CD4-positive, alpha-beta T cell treated with Interferon alpha-2 for 1 hour (primary cell): ENCODE results near the gene APLNR.
A peak's percentile ranks its signal among the peaks of the same experiment; 100 is the strongest.

Experiments used
- DNase-seq, 2 donors: peaks; one replicate each; pipeline ENCODE4 v3.0.0-alpha.2; 2020 to 2022

APLNR gene

DNA sequence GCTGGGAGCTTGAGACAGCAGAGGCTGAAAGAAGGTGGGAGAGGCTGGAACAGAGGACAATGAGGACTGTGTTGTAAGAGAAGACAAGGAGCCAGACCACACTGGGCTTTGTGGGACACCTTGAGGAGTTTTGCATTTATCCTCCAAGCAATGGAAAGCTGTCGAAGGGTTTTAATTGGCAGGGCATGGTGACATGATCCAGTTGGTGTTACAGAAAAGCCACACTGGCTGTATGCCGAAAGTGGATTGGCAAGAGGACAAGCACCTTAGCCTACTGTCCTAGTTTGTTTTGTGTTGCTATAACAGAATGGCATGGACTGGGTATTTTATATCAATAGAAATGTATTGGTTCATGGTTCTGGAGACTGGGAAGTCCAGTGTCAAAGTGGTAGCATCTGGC is 14.0 kb upstream of the APLNR start:
- DNase-seq, result no peak

DNA sequence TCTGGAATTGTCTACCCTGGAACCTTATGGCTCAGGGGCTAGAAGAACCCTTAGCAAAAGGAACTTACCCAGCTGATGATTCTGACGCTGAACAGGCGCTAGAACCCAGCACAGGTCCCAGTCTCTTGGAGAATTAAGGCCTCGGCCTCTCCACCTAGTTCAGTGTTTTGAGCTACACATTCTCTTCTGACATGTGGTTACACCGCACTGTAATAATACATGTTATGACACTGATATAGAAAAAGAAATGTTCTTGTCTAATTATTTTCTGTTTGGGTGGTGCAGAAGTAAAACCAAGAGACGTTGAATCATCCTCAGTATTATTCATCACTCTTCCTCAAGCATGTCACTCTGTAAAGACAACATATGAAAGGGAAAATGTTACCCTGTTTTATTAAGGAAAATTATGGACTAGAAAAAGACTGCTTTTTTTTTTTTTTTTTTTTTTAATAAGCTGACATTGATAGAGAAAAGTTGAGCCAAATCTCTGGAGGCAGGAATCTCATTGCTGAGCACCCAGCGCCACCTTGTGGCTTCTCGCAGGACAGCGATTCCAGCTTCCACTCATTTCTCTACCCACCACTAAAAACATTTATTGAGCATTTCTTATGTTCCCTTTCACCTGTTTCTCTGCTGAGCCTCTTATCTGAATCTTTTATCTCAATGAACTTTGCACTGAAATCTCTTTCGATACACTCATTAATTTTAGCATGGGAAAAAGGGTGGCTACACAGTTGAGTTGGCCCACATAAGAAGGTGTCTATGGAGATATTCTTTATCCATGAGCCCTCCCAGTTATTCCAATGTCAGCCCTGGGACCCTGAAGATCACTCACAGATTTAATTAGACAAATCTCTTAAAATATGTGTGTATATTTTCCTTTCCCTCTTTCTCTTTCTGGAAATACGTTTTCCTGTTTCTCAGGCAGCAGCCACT is 12.6 kb upstream of the APLNR start:
- peak in 1 of 2 donors; percentile 34 for DNase-seq

DNA sequence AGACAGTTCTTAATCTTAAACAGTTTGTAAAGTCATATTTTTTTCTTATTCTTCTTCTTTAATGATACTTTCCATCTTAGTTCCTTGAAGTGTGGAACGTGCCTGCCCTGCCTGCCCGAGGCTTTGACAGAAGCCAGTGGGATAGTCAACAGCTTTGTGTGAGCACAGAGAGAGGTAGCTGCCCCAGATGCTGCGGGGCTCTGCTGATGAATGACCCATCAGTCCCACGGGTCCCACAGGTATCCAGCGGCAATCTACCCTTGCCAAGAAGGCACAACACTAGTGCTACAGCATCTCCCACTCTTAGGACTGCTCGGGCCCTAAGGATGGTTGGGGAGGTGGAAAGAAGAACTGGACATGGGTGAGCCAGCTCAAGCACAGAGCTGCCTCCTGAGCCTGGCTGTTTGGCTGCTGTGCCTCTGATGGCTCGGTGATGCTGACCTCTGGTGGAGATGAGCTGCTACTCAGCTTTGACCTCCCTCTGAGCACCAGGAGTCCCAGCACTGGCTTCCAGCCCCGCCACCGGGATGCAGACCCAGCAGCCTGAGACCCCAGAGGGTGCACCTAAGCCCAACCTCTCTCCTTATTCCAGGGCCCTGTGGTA is 11.8 kb upstream of the APLNR start:
- DNase-seq, result no peak

DNA sequence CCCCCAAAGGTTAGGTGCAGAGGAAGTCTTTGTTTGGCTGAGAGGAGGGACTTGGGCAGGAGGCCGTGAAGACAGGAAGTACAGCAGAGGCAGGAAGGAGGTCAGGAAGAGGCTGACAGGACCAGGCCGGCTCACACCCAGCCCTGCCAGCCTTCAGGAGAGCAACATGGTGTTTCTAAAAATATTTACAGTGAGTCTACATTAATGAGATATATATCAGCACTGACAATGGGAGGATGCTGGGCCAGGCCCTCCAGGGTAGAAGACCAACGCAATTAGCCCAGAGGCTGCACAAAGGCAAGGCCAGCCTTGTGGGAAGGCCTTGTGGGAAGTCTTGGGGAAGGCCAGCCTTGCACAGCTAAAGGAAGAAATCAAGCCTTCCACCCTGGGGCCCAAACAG is 7.9 kb upstream of the APLNR start:
- DNase-seq, result no peak

DNA sequence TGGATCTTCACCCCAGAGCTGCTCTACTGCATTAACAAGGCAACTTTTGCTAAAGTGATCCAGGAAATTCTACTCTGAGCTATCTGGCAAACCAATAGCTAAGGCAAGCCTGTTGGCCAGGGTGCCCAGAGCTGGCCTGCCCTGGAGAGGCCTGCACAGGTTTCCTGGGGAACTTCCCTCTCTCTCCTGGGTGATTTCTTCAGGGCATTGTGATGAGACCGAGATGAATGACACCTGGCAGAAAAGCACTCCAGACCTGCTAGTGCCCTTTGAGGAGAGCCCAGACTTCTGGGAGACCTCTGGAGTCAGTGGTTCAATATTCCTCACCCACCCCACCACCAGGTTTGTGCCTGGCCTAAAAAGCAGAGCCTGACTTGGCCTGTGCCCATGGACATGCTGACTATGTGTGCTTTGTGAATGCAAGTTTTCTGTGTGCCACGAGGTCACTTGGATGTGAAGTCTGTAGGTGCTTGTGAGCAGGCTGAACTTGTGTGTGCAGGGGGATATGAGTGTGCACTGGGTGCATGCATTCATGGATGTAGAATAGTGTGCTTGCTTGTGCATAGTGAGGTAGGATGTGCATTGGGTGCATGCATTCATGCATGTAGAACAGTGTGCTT is 4.4 kb upstream of the APLNR start:
- DNase-seq, result no peak

DNA sequence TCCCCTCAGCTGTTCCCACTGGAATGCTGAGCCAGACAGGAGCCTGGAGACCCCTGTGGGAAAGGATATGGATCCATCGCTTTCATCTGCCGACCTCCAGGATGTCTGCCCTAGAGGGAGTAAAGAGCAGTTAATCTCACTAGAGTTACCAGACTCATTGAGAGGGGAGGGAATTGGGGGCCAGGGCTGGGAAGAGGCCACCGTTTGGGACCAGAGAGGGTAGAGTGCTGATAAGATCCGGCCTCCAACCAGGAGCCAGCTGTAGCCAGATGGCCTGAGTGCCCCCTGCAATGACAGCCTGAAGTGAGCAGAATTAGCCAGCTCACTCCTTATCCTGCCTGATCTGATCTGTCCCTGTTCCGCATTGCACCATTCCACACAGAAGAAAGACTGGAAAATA is 3.7 kb upstream of the APLNR start:
- DNase-seq, result no peak

DNA sequence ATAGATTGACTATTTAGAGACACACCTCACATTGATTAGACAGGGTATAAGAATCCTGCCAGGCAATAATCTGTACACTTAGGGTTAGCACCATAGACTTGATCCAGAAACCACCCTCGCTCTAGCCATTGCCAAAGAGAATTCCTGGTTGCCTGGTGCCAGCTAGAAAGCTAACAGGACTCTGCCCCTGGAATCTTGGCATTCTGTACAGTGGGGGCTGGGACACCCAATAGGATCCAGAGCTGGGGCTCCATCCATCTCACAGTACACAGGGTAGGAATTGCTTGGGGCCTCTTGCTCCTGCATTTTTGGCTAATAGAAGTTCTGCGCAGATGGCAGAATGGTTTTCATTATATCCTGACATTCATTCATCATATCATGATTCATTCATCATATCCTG is 3.0 kb upstream of the APLNR start:
- DNase-seq, result no peak

DNA sequence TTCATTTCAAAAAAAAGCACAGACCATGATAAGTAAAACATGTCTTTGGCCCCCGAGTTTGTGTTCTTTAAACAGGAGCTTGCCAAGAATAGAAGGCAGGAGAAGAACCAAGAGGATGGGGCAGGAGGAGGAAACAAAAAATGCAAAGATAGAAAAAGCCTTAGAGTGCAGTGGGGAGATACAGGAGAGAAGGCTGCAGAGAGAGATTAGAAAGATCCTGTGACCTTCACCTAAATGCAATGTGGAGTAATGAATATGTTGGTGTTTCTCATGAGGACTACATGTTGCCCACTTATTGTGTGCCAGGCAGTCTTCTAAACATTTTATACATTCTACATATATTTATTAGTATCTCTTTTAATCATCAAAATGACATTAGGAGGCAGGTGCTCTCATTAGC is 2.3 kb upstream of the APLNR start:
- no peak for DNase-seq

DNA sequence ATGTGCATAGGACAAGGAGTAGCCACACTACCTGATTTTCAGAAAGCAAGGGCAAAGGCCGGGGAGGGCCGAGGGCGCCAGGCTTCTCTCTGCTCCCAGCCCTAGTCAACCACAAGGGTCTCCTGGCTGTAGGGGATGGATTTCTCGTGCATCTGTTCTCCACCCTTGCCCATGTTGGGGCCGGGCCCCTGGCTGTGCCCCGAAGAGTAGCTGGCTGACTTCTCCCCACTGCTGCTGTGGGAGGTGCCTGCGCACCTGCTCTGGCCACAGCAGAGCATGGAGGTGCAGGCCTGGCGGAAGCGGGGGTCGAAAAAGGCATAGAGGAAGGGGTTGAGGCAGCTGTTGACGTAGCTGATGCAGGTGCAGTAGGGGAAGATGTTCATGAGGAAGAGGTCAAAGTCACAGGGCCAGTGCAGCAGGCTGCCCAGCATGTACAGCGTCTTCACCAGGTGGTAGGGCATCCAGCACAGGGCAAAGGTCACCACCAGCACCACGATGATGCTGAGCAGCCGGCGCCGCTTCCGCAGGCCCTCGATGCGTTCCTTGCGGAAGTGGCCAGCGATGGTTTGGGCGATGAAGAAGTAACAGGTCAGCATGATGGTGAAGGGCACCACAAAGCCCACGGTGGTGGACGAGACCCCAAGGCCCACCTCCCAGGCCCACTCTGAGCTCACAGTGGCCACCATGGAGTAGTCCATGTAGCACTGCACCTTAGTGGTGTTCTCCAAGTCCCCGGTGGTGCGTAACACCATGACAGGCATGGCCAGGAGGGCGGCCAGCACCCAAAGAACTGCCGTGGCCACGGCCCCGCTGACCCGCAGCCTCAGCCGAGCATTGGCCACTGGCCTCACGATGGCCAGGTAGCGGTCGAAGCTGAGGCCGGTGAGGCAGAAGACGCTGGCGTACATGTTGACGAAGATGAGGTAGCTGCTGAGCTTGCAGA is 1.0 kb downstream of the APLNR start:
- DNase-seq, result no peak

DNA sequence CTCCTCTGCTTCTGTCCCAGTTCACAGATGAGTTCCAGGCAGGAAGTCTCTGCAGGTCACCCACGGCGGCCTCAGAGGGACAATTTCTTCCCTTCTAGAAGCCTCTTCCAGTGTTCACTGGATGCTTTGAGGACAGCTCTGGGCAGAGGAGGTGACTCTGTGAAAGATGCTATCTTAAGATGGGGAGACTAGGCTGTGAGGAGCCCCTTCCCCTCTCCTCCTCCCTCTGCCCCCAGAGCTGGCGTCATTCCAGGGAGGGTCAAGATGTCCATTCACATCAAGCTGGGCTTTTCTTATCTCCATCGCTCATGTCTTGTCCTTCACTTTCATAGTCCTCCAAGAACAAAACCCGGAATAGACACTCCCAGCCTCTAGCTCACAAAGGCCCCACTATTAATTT is 3.3 kb downstream of the APLNR start:
- DNase-seq, result no peak

DNA sequence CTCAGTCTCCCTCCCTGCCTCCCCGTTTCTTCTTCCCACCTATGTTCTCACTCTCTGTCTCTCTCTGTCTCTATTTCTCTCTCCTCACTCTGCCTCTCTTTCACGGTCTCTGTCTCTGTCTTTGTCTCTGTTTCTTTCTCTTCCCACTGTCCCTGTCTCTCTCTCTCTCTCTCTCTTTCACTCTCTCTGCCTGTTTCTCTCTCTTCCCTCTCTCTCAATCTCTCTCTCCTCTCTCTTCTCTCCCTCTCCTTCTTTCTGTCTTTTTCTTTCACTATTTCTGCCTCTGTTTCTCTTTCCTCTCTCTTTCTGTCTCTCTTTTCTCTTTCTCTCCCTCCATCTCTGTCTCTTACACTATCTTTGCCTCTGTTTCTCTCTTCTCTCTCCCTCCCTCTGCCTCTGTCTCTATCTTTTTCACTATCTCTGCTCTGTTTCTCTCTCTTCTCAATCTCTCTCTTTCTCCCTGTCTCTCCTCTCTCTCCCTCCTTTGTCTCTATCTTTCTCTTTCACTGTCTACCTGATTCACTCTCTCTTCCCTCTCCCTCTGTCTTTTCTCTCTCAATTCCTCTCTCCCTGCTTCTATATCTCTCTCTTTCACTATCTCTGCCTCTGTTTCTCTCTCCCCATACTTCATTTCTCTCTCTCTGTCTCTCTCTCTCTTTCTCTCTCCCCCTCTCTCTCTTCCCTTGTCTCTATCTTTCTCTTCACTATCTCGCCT is 5.4 kb downstream of the APLNR start:
- no peak for DNase-seq

DNA sequence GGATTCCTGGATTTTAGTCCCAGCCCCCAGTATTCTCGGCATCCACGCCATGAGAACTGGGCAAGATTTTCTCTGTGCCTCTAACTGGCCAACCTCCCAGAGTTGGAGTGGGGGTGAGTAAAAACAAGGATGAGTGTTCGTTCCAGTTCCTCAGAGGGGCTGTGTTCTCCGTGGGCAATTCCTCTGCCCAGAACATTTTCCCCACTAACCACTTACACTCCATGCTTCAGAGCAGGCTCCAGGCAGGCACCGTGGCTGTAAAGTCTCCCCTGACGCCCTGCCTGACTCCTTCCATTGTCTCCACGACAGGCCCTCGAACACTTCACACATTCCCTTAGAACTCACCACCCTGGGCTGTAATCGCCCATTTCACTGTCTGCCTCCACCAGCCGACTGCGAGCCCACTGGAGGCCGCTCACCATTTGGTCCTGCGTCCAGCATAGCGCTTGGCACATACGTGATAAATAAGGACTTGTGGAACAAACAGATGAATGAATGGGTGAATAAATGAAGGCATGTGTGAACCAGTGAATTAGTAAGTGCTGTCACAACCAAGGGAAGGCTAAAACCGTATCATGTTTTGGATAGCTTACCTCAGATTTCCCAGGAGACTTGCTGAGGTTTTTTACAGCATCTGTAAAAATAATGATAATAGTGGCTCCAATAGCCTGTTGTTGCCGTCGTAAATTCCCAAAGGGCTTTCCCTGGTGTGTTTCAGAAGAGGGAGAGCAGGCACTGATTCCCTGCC is 6.1 kb downstream of the APLNR start:
- DNase-seq, result no peak

DNA sequence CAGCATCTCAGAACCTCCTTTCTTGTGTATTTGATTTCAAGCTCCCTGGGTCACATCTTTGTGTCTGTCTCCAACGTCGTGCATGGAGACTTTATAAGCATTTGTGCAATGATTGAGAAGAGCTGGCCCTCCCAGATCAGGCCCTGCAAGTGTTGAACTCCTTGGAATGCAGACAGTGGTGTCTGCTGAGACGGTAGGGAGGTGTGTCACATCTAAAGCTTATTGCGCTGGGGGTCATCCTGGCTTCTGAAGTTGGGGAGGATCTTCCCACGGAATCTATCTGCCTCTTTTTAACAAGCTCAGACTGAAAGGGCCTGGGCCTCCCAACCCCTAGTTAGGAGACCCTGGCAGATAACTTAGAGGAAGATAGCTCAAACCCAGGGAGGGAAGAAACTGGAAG is 6.7 kb downstream of the APLNR start:
- no peak for DNase-seq

DNA sequence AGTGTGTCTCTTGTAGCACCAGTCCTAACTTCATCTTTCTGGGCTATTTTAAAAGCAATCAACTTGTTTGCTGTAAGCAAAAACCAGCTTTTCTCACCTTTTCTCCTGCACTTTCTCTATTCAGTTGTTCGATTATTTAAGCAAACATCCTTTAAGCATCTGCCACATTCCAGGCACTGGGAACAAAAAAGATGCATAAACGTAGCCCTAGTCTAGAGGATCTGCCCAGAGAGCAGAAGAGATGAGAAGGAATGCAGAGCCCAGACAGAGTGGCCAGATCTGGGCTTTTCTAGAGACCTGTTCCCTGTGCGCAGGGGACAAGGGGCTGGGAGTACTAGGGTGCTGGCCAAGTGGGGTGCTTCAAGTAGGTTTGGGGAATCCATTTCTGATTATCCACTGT is 8.4 kb downstream of the APLNR start:
- no peak for DNase-seq

DNA sequence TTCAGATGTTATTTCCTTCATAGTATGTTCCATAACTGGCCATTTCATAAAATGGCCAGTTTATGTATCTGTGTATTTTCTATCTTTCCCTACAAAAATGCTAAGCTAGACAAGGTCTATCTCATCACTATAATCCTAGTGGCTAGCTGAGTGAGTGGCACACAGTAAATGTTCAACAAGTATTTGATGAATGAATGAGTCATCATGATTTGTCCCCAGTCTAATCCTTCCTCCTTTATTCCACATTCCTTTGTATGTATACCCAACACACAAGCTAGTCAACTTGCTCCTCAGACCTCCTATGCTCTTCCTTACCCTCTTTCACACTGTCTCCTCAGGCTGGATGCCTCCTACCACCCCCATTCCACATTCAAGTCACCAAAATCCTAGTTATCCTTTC is 12.5 kb downstream of the APLNR start:
- DNase-seq, result no peak

DNA sequence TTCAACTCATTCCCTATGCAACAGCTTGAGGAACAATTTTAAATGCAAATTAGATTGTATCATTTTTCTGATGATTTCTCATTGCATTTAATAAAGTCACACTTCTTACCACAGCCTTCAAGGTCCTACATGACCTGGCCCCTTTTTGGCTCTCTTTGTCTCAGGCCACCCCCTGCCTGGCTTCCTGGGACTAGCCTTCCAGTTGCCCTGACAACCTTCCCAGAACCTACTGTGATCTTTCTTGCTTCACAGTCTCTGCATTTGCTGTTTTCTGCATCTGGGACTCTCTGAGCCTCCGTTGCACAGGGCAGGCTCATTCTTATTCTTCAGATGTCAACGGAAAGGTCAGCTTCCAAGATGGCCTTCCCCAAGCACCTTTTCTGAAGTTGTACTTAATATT is 12.9 kb downstream of the APLNR start:
- DNase-seq, result no peak

DNA sequence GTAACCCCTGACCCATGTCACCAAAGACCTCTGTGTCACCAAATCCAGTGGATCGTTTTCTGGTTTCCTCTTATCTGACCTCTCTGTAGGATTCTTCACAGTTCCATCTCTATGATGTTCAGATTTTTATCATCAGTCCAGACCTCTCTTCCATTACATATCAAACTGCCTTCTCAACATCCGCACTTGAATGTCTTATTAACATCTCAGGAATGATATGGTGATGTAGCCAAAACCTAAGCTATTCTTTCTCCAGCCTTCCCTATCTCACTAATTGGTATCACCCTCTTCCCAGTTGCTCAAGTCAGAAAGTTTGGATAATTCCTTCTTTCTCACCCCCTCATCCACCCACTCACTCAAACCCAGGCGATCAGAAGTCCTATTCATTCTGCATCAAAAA is 13.4 kb downstream of the APLNR start:
- no peak for DNase-seq

DNA sequence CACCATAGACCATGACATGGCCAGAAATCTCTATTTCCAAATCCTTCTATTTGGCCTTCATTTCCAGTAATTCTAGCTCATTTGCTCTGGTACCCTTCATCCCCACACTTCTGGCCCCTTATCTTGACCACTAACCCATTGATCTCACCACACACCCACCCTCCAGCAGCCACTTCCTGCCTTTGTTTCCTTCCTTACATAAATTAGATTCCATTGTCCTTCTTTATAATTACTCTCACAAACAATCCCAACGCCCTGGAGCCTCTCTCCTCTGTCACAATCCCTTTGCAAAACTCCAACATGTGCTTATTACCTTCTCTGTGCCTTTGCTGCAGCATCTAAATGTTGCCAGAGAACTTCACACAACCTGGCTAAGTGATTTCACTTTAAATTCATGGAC is 14.8 kb downstream of the APLNR start:
- no peak for DNase-seq

DNA sequence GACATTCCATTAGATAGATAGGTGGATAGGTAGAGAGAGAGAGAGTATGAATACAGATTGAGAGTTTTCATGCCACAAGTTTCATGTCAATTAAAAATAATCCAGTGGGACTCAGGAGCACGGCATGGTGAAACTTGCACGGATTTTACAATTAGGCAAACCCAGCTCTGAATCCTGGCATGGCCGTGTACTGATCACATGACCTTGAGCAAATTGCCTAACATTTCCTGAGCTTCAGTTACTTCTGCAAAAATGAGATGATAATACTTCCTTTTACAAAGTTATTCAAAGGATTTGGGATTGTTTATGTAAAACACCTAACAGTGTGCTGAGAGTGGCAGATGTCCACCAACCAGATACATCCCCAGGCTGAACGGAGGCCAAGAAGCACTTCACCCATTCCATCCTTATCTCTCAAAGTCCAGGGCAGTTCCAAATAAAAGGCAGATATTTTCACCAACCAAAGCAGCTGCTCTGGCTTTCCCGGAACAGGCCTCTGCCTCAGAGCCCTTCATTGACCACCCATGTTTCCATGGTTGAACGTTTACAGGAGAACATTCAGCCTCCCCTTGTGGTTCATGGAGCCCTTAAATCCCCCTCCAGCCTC is 17.9 kb downstream of the APLNR start:
- no peak for DNase-seq

DNA sequence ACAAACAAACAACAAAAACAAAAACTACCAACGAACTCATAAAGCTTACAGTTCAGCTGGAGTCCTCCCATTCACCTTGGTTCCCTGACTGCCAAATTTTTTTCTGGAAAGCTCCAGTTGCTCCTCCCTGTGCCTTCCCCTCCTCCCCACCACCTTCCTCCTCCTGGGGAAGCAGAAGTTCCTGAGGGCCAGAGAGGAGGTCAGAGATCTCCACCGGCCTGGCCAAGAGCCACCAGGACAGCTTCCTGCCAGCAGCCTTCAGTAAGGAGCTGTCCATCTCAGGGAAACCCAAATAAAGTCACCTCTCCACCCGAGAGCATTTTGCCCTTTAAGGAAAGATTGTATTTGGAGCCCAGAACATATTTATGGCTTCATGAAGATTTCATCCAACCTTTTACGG is 20.0 kb downstream of the APLNR start:
- DNase-seq, result no peak

DNA sequence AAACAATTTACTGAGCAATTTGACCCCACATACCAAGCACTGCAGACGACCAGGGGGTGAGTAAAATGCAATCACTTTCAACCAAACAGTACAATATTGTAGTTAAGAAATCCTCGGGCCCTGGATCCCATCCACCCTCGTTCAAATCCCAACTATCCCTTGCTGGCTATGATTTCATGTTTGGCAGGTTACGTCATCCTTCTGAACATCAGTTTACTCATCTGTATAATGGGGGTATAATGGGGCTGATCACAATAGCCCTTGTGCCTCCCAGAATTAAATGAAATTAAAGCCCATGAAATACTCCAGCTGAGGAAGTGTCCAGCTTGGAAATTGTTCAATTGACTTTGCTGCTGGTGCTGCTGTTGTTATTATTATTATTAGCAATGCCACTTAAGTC is 20.6 kb downstream of the APLNR start:
- DNase-seq, result no peak
